ENCODE measurements around the gene ARMH2.
"Not testable (repeated sequence)": the region's sequence is repeated elsewhere in the genome, so short reads cannot be mapped to it uniquely, and the experiment has no call there.

Gene ARMH2

DNA sequence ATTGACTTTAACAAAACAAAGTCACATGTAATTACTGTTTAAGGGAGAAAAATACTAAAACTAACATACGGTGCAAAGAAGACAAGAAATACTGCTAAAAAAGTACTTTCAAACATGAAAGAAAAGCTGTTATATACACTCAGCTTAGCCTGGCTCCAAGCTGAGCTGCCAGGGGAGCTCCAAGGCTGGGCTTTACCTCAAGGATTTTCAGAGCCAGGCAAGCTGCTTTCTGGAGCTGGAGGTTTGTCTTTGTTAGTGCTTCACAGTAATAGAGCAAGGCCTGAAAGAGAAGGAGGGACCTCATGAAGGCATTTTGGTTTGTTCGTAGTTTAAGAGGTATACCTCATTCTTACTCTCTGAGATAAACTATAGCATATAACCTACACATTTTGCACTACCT, 19.6 kb upstream of the ARMH2 start:
- DNase-seq (ENCODE audit: low spot score): no peak

DNA sequence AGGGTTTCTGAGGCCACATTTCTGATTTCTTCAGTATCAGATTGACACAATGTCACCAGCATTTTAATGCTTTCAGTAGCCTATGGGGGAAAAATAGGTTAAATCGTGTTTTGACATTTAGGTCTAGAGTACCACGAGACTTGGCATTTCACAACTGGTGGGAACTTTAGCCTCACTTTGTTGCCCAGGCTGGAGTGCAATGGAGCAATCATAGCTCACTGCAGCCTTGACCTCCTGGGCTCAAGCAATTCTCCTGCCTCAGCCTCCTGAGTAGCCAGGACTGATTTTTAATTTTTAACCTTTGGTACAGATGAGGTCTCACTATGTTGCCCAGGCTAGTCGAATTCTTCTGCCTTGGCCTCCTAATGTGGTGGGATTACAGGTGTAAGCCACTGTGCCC, 11.0 kb upstream of the ARMH2 start:
- DNase-seq (ENCODE audit: low spot score): no peak

DNA sequence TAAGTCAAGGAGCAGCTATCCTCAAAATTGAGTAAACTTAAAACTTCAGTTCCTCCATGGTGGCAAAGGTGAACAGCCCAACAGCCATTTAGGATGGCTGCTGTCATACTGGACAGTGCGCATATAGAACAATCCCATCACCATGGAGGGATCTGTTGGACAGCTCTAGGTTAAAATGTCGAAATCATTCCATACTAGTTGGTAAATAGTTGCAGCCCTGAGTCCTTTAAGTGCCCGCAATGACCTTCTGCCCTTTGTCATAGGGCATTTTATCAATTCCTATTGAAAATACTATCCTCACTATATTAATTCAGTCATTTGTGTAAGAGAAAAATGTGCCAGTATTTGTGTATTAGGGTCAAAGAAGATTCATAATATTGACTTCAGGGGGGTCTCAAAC, 8.9 kb upstream of the ARMH2 start:
- no peak for DNase-seq (ENCODE audit: low spot score)

DNA sequence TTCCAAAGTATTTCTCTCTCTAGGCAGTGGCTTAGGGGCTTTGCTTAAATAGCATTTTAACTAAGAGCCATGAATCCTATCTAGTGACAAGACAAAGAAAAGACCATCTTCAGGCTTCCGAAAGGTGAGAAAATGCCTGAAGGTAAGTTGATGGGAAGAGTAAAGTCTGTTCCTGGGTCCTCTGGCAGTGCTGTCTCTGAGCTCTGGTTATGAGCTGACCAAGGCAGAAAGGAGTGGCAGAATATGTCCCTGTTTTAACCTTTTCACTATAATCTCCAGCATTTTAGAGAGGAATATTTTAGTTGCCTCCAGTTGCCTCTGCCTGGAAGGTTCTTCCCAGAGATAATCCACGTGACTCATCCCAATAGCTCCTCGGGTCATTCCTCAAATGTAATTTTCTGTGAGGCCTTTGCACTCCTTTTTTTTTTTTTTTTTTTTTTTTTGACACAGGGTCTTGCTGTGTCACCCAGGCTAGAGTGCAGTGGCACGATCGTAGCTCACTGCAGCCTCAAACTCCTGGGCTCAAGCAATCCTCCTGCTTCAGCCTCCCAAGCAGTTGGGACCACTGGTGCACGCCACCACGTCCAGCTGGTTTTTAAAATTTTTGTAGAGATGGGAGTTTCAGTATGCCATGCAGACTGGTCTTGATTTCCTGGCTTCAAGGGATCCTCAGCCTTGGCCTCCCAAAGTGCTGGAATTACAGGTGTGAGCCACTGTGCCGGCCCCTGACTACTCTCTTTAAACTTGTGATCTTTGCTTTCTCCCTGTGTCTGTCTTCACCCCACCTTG, 3.7 kb upstream of the ARMH2 start:
- peak; percentile 20 for DNase-seq (ENCODE audit: low spot score)

DNA sequence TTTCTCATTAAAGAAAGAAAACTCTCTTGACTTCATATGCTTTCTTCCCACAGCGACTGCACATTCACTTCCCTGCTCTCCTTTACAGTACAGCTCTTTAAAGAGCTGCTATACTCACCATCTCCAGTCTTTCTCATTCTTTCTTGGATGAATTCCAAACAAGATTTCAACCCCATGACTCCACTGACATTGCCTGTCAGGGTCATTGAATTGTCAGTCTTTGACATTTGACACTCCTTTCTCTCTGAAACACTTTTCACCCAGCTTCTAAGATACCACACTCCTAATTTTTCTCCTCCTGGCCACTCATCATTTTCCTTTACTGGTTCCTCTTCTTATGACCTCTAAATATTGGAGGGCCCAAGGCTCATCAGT, 811 bp upstream of the ARMH2 start:
- no peak for DNase-seq (ENCODE audit: low spot score)

DNA sequence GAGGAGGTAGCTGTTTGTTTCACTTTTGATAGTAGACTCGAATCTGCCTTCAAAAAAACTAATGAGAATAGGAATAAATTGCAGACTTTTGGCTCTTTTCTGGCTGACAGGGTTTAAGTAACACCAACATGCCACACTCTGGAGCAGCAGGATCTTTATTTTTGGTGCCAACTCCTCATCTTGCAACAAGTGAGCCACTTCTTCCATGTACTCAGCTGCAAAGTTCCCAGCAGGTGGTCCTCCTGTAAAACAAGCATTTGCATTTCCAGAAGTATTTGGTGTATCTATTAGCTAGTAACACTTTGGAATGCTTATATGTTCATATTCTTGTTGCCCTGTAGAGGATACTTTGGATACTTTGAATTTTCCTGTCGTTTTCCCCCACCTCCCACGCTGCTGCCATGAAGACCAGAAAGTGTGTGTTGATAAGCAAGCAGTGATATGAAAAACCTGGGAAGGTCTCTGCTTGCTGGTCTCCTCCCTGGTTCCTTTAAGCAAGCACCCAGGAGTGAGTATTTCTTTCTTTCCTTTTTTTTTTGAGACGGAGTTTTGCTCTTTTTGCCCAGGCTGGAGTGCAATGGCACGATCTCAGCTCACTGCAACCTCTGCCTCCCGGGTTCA, 1.0 kb downstream of the ARMH2 start:
- no peak for DNase-seq (ENCODE audit: low spot score)

DNA sequence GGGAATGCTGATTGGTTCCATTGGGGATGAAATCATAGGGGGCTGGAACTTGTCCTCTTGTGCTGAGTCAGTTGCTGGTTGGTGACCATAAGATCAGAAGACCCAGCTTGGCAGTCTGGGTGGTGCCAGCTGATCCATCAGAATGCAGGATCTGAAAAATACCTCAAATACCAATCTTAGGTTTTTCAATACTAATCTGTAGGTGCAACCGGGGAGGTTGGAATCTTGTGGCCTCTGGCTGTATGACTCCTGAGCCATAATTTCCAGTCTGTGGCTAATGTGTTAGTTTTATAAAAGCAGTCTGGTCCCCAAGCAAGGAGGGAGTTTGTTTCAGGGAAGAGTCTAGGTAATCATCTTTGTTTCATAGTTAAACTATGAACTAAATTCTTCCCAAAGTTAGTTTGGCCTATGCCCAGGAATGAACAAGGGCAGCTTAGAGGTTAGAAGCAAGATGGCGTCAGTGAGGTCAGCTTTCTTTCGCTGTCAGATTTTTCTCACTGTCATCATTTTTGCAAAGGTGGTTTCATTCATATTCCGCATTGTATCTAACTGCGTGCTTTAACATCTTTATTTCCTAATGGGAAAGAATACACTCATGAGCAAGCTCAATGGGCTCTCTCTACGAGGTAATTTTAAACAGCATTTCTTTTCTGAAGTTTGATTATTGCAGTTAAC, 2.0 kb downstream of the ARMH2 start:
- no peak for DNase-seq (ENCODE audit: low spot score)

DNA sequence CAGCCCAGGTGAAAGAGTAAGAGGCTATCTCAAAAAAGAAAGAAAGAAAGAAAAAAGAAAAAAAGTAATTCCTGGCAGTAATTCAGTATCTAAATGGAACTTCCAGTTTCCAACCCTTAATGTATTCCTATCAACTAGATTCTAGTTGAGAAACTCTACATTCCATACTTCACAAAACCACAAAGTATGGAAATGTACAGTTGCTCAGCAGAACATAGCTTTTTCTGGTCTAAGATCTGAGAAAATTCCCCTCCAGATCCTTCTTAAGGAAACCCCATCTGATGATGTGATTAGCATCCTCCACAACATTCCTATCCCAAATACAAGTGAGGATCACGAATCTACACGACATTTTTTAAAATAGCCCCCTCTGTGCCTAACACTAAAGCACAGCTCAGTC, 3.6 kb downstream of the ARMH2 start:
- no peak for DNase-seq (ENCODE audit: low spot score)

DNA sequence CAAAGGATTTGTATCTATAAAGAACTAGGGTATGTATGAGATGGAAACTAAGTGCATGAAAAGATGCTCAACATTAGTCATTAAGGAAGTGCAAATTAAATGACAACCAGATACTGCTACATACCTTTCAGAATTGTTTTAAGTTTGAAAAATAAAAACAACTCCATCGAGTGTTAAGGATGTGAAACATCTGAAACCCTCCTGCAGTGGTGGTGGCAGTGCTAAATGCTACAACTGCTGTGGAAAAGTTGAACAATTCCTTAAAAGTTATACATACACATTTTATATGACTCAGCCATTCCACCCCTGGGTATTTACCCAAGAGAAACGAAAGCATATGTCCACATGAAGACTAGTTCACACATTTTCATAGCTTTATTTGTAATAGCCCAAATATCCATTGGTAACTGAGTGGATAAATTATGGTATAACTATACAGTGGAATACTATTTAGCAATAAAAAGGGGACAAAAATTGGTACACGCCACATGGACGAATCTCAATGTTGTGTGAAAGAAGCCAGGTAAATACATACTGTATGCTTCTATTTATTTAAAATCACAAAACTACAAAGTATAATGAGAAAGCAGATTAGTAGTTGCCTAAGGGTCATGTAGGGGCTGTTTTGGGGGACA, 10.6 kb downstream of the ARMH2 start:
- no peak for DNase-seq (ENCODE audit: low spot score)

DNA sequence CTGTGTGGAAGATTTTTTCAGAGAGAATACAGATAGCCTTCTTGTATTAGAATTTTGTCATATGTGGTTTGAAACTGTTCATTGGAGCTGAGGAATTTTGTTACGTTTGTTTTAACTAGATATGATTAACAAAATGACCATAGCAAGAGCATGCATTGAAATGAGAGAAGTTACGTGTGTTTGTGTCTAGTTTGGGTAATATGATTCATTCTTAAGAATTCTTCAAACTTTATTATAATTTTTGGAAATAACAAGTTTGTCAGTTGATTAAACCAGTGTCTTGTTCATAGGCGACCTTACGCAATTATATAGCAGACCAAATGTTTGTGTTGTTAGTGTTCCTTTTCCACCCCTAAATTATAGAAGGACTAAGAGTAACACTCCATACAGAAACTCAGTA, 18.5 kb downstream of the ARMH2 start:
- DNase-seq (ENCODE audit: low spot score): no peak

DNA sequence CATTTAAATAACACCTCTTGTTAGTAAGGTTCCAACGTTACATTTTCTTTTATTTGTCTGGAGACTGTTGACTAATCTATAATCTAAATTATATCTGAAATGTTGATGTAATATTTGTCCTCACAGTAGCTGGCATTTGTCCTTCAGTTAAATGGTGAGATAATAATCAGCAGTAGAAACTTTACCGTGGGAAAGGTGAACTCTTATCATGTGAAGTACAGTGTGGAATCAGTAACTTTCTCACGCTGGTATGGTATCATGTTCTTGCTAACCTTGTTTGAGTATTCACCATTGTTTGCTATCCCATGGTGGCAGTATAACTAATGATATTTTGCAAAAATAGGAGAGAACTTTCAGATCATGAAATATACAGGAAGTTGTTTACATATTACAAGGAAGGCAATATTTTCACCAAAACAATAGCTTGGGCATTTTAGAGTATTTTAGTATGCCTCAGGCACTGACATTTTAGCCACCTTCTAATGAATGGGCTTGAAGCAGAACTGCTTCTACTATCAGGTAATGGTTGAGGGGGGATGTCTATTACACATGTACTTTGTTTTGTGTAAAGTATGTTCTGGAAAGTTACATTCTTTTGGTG, 19.2 kb downstream of the ARMH2 start:
- no peak for DNase-seq (ENCODE audit: low spot score)

DNA sequence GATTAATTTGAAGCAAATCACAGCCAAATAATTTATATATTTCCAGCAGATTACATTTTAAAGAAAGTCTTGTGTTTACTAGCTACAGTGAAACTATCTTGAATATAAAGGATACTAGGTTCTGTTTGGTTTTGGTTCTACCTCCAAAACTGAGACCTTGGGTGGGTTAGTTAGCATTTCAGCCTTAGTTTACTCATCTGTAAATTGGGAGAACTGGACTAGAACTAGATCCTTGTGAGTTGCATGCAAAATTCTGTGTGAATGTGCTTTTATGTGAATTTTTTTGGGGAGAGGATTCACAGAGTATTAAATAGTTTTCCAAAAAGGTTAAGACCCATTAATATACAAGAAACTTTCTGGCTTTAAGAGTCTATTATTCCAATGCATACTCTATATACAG, 19.8 kb downstream of the ARMH2 start:
- DNase-seq (ENCODE audit: low spot score): no peak

DNA sequence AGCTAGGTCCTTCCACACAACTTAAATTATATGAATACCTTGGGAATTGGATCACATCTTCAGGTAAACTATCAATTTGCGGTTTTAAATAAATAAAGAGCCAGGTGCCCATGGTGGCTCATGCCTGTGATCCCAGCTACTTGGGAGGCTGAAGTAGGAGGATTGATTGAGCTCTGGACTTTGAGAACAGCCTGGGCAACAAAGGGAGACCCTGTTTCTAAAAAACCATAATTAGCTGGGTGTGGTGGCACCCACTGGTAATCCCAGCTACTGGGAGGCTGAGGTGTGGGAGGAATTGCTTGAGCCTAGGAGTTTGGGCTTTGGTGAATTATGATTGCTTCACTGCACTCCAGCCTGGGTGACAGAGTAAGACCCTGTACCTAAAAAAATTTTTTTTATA, 20.6 kb downstream of the ARMH2 start:
- no peak for DNase-seq (ENCODE audit: low spot score)

DNA sequence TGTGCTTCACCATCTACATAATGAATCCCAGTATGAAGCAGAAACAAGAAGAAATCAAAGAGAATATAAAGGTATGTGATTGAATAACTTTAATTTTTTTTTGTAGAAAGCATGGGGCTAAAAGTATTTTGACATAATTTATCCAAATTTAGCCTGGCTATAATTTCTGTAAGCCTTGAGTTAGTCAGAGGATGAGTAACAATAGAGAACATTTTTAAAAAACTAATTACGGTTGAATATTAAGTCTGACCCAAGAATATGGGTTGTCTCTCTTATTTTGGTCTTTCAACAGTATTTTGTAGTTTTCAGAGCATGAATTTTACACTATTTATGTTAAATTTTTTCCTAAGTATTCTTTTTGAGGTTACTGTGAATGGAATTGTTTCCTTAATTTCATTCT, 21.5 kb downstream of the ARMH2 start:
- DNase-seq (ENCODE audit: low spot score): no peak

DNA sequence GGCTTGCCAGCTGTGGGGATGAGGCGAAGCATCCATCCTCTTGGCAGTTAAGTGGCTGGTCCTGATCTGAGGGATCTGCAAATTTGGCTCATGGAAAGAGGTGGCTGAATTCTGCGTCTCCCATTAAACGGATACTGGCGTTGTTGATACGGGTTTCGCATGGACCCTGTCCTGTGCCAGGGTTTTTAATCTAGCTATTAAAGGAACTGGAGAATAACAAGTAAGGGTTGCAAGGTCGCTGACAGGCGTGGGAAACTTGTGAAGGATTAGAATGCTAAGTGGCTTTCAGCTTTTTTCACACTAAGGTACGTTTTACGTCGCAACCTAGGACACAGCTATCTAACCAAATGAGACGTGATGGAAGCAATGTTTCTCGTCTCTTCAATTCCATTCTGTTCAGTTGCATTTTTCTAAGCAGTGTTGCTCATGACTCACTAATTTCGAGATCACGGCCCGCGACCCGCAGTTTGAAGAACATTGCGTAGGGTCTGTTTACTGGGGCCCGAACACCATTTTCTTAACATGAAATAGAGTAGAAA, 23.1 kb downstream of the ARMH2 start:
- peak; percentile 34 for DNase-seq (ENCODE audit: low spot score)

DNA sequence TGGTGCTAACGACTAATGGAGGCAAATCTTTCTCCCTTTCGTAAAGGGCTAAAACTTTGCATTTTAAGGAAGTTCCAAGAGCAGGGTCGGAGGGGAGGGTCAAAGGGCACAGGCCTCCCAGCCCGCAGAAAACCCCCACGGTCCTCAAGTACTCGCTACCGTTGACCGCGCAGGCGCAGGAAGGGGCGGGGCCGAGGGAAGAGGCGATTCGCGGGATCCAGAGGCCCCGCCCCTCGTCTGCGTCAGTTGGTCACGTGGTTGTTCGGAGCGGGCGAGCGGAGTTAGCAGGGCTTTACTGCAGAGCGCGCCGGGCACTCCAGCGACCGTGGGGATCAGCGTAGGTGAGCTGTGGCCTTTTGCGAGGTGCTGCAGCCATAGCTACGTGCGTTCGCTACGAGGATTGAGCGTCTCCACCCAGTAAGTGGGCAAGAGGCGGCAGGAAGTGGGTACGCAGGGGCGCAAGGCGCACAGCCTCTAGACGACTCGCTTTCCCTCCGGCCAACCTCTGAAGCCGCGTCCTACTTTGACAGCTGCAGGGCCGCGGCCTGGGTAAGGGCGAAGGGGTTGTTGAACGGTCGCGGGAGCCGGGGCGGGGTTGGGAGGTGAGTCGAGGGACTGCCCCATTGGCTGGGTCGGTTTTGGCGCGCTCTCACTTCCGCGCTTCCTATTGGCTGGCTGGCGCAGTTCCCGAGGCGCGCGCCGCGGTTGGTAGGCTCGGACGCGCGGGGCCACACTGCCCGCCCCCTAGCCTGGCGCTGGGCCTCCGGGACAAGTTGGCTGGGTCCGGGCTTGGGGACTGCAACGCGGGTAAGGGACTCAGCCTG, 23.8 kb downstream of the ARMH2 start, which contains the start of gene GMNN:
TSS of gene GMNN (plus strand) at position 242 of the 824 bp plus-strand sequence. CDS start 2,310 bp downstream, outside the sequence.
- DNase-seq (ENCODE audit: low spot score): peak; percentile 96

DNA sequence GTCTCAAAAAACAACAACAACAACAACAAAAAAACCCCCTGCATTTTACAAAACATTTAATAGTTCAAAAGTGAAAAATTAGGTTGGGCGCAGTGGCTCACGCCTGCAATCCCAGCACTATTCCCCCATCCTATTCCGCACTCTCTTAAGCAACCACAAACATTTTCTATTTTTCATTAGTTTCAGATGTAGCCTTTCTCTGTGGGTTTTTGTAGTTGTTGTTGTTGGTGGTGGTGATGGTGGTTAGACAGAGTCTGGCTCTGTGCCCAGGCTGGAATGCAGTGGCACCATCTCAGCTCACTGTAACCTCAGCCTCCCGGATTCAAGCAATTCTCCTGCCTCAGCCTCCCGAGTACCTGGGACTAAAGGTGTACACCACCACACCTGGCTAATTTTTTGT, 30.4 kb downstream of the ARMH2 start:
- peak; percentile 52 for DNase-seq (ENCODE audit: low spot score)

DNA sequence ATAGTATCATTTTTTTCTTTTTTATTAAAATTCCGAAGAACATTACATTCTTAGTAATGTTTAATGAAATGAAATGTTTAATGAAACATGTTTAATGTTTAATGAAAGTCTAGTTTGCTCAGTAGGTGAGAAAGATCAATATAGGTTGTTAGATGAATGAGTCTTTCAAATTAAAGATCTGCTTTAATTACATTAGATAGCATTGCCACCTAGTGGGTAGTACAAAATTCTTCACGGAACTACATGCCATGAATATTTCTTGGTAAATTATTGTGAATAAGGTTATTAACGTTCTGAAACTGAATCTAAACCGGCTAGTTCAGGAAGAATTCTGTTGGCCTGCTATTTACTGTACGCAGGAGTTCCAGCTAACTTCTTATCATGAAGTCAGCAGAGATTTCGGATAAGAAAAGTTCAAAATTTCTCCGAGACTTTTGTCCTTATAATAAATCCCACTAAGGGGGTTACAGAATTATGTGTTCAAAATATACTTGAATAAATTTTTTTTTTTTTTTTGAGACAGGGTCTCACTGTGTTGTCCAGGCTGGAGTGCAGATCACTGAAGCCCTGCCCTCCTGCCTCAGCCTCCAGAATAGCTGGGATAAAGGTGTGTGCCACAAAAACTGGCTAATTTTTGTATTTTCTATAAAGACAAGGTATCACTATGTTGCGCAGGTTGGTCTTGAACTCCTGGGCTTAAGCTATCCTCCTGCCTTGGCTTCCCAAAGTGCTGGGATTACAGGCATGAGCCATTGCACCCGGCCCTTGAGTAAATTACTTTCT, 31.8 kb downstream of the ARMH2 start:
- peak; percentile 50 for DNase-seq (ENCODE audit: low spot score)

DNA sequence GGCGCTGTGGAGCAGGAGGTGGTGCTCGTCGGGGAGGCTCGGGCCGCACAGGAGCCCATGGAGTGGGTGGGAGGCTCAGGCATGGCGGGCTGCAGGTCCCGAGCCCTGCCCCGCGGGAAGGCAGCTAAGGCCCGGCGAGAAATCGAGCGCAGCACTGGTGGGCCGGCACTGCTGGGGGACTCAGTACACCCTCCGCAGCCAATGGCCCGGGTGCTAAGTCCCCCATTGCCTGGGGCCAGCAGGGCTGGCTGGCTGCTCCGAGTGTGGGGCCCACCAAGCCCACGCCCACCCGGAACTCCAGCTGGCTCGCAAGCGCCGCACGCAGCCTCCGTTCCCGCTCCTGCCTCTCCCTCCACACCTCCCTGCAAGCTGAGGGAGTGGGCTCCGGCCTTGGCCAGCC, 32.7 kb downstream of the ARMH2 start:
- DNase-seq (ENCODE audit: low spot score): not testable (repeated sequence)
